T-helper 22 cell (primary cell): ENCODE results near the gene MAPK8.
A peak's percentile ranks its signal among the peaks of the same experiment; 100 is the strongest.

Experiments used
- DNase-seq: peaks from one replicate; pipeline ENCODE4 v3.0.0-alpha.2; 2020; ENCODE audit warnings: low read depth

MAPK8 gene

GRCh38 chr10:48292616-48293015 is 13.9 kb upstream of the MAPK8 start:
- no peak for DNase-seq

- no peak for DNase-seq
These were observed 12.0 kb upstream of the MAPK8 start for GRCh38 chr10:48294431-48294830.

- DNase-seq, result no peak
These were observed 9.8 kb upstream of the MAPK8 start for GRCh38 chr10:48296576-48297098.

- DNase-seq, result no peak
These were observed 7.4 kb upstream of the MAPK8 start for GRCh38 chr10:48299066-48299465.

GRCh38 chr10:48299692-48300091 is 6.8 kb upstream of the MAPK8 start:
- no peak for DNase-seq

- no peak for DNase-seq
These were observed 5.9 kb upstream of the MAPK8 start for GRCh38 chr10:48300556-48300955.

- DNase-seq, result no peak
These were observed 3.7 kb upstream of the MAPK8 start for GRCh38 chr10:48302515-48303476.

- DNase-seq, result no peak
These were observed 592 bp upstream of the MAPK8 start for GRCh38 chr10:48305905-48306264.

GRCh38 chr10:48306870-48307710 is 613 bp downstream of the MAPK8 start:
- DNase-seq, result peak; percentile 73

GRCh38 chr10:48307711-48308018 is 1.2 kb downstream of the MAPK8 start:
- DNase-seq, result no peak

GRCh38 chr10:48309711-48310226 is 3.3 kb downstream of the MAPK8 start:
- no peak for DNase-seq

- DNase-seq, result no peak
These were observed 7.6 kb downstream of the MAPK8 start for GRCh38 chr10:48314107-48314506.

GRCh38 chr10:48316236-48316635 is 9.8 kb downstream of the MAPK8 start:
- no peak for DNase-seq

GRCh38 chr10:48317321-48317990 is 11.0 kb downstream of the MAPK8 start:
- DNase-seq, result no peak

- no peak for DNase-seq
These were observed 15.5 kb downstream of the MAPK8 start for GRCh38 chr10:48322017-48322416.

- no peak for DNase-seq
These were observed 18.1 kb downstream of the MAPK8 start for GRCh38 chr10:48324580-48324979.

GRCh38 chr10:48330269-48330668 is 23.8 kb downstream of the MAPK8 start:
- no peak for DNase-seq

- DNase-seq, result no peak
These were observed 25.0 kb downstream of the MAPK8 start for GRCh38 chr10:48331436-48331835.

GRCh38 chr10:48332166-48332870 is 25.8 kb downstream of the MAPK8 start:
- no peak for DNase-seq

GRCh38 chr10:48332871-48333216 is 26.4 kb downstream of the MAPK8 start:
- no peak for DNase-seq

- DNase-seq, result no peak
These were observed 27.4 kb downstream of the MAPK8 start for GRCh38 chr10:48333856-48334255.

- no peak for DNase-seq
These were observed 29.3 kb downstream of the MAPK8 start for GRCh38 chr10:48335788-48336187.
